ENCODE data around the gene POLE3.
"Not testable (repeated sequence)": the region's sequence is repeated elsewhere in the genome, so short reads cannot be mapped to it uniquely, and the experiment has no call there.

Gene POLE3

DNA sequence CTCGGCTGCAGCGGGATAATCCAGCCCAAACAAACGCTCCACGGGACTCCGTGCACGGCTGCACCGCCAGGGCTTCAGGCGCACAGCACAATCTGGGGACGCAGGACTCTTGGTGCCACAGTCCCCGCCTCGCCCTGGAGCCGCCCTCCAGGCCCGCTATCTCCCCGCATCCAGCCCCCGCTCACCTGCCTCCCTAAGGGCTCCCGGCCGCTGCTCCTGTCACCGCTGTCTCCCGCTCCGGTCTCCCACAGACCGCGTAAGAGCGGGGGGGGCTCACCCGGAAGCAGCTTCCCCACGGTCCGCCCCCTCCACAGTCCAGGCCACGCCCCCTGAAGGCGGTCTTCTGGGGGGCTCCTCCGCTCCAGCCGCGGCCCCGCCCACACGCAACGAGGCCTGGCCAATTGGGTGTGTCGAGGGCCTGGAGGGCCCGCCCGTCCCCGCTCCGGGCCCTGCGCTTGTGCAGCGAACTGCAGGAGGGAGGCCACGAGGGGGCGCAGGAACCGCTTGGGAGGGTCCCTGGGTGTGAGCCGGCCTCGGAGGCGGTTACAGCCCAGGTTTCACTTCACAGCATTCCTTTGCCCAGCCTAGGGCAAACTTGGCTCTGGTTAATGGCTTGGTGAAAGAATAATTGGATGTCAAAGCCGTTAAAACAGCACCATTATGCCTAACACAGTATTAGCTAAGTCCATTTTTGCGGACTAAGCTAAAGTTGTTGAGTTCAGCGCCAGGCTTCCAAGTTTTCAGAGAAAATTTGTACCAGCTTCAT lies 9.3 kb downstream of the POLE3 start, which contains the start of gene ALAD:
Gene ALAD, minus strand, starts transcription at position 258 of the 766 bp plus-strand sequence. CDS start 7,725 bp downstream, outside the sequence.
- DNase-seq: peak; percentile 95

DNA sequence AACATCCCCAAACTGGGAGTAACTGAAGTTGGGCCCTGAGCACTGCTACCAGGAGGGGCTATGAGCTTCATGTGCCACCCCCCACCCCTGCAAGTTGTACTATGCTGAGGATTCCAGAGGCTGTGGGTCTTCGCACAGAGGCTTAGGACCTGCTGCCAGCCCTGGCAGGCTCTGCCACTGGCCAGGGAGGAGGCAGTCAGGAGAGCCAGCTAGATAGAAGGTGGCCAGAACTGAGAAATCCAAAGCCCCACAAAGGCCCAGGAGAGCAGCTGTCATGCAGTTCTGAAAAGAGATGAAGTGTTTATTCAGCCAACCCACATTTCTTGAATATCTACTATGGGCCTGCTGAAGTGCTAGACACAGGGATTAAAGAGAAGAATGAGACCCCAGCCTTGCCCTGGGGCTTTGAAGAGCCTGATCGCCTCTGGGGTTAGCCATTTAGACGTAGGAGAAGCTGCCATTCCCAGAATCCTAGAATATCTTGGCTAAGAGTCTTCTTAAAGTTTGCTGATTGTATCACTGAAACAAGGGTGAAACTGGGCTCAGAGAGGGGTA lies 10.8 kb downstream of the POLE3 start:
- DNase-seq: no peak

- no peak for DNase-seq
Observed at GRCh38 chr9:113398796-113399195, 11.7 kb downstream of the POLE3 start.

DNA sequence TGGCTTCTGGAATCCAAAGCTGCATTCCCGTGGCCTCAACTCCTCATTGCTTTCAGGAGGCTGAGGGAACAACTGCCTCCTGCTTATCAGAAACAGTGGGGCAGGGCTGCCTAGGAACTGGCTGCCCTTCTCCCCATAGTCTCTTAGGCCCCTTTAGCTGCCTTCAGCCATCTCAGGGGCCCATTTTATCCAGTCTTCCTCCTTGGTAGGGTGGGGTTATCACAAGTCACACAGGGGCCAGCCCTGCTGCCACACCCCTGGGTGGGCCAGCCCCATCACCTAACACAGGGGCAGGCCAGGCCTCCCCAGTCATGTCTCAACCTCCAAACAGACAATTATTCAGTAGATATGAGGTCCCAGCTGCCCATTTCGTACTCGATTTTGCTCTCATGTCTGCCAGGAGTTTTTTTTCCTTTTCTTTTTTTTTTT lies 13.3 kb downstream of the POLE3 start:
- DNase-seq: no peak

GRCh38 chr9:113395000-113395861 lies 15.2 kb downstream of the POLE3 start:
- no peak for DNase-seq

DNA sequence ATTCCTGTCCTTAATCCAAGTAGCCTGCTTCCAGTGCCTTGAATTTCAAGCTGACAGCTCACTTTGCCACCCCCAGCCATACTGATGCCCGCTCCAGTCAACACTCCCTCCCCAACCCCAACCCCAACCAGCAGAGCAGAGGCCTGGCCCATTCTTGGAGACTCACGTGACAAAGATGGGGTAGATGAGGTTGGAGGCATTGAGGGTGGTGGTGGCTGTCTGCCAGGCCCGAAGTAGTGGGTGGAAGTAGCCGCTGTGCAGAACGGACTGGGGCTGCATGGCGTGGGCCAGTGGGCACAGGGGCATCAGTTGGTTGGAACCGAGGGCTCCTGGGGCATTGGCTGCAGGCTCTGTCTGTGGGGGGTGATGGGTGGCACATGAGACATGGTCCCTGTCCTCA lies 17.2 kb downstream of the POLE3 start:
- no peak for DNase-seq

DNA sequence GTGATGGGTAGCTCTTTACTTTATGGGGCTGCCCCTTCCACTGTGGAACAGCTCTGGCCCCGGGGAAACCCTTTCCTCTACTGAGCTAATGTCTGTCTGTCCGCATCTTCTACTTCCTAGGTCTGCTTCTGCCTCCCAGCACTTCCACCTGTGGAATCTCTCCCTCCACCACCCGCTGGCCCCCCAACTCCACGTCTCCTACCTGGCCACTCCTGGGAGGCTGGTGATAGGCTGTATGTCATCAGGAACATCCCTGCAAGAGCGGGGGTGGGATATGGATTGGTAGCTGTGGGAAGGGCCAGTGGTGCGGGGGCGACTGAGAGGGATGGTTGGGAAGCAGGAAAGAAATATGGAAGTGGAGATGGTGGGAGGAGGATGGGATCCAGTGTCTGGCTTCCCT lies 18.6 kb downstream of the POLE3 start:
- no peak for DNase-seq

- DNase-seq: no peak
Observed at GRCh38 chr9:113390192-113390960, 20.1 kb downstream of the POLE3 start.

DNA sequence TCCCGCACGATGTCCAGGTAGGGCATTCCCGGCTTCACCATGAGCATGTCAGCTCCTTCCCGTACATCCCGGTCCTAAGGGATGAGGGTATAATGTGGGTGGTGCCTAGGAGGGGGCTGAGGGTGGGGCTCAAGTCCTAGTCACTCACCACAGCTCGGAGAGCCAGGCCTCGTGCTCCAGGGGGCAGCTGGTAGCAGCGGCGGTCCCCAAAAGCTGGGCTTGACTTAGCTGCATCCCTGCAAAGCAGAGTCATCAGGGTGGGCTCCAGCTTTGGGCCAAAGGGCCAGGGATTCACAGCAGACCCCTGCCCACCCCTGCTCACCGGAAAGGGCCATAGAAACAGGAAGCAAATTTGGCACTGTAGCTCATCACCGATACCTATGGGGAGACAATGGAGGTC lies 21.0 kb downstream of the POLE3 start:
- no peak for DNase-seq

DNA sequence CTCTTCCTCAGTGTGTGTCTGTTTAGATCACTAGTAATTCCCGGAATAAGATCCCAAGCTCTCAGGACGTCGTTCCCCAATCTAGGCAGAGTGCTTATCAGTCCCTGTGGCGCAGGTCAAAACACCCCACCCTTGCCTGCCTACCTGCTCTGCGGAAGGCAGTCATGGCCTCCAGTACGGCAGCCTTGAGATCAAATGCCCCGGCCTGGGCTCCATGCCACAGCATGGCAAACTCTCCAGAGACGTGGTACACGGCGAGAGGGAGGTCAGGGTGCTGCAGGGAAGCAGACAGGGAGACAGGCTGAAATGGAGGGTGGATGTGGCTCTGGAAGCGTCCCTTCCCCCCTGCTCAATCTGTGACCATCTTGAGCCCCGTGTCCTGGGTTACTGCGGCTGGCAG lies 21.6 kb downstream of the POLE3 start:
- DNase-seq: no peak

GRCh38 chr9:113387560-113388230 lies 22.8 kb downstream of the POLE3 start:
- no peak for DNase-seq

DNA sequence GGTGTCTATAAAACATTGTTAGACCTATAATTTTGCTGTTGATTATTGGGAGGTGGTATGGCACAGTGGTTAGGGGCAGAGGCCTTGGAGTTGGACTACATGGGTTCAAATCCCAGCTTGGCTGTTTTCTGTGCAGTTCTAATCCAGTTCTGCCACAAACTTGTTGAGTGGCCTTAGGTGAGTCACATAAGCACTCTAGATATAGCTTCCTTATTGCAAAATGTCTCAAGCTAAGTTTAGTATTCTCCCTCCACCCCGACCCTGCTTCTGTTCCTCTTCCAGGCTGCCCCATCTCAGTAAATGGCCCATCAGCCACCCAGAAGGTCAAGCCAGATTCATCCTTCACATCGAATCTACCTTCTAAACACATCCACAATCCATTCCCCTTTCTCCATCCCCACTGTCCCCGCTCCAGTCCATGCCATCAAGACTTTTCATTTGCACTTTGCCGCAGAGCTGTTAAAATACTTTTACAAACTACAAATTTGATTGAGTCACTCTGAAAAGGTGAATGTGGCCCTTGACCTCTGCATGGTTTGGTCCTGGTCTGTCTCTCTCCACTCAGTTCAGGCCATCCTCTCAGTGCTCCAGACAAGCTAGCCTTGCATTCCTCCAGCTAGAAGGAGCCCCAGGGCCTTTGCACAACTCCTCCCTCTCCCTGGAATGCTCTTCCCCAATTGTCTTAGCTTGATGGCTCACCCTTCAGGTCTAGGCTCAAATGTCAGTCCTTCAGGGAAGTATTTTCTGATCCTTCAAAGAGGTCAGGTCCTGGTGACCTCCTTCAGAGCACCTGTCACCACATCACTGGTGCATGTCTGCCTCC lies 23.7 kb downstream of the POLE3 start:
- no peak for DNase-seq

- DNase-seq: no peak
Observed at GRCh38 chr9:113381909-113382411, 28.5 kb downstream of the POLE3 start.

- DNase-seq: not testable (repeated sequence)
Observed at GRCh38 chr9:113381441-113381840, 29.0 kb downstream of the POLE3 start.

DNA sequence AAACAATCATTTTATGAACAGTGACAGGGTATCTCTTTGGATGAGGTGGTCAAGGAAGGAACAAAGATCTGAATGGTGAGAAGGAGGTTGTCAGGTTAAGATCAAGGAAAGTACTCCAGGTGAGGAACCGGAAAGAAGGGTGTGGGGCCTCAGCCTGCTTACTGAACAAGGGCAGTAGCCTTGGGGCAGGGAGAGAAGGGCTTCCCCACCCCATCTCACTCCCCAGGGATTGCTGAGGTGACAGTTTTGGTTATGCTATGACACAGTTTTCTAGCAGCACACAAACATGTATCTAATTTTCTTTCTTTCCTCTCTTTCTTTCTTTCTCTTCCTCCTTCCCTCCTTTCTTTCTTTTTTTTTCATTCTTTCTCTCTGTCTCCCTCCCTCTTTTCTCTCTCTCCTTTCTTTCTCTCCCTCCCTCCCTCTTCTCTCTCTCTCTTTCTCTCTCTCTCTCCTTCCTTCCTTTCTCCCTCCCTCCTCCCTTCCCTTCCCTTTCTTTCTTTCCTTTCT lies 29.6 kb downstream of the POLE3 start:
- no peak for DNase-seq

- not testable (repeated sequence) for DNase-seq
Observed at GRCh38 chr9:113379829-113380210, 30.7 kb downstream of the POLE3 start.

DNA sequence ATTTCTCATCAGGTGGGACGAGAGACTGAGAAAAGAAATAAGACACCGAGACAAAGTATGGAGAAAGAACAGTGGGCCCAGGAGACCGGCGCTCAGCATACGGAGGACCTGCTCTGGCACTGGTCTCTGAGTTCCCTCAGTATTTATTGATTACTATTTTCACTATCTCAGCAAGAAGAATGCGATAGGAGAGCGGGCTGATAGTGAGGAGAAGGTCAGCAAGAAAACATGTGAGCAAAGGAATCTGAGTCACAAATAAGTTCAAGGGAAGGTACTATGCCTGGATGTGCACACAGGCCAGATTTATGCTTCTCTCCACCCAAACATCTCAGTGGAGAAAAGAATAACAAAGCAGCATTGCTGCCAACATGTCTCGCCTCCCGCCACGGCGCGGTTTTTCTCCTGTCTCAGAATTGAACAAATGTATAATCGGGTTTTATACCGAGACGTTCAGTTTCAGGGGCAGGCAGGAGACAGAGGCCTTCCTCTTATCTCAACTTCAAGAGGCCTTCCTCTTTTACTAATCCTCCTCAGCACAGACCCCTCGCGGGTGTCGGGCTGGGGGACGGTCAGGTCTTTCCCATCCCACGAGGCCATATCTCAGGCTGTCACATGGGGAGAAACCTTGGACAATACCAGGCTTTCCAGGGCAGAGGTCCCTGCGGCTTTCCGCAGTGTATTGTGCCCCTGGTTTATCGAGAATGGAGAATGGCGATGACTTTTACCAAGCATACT lies 31.2 kb downstream of the POLE3 start:
- not testable (repeated sequence) for DNase-seq

DNA sequence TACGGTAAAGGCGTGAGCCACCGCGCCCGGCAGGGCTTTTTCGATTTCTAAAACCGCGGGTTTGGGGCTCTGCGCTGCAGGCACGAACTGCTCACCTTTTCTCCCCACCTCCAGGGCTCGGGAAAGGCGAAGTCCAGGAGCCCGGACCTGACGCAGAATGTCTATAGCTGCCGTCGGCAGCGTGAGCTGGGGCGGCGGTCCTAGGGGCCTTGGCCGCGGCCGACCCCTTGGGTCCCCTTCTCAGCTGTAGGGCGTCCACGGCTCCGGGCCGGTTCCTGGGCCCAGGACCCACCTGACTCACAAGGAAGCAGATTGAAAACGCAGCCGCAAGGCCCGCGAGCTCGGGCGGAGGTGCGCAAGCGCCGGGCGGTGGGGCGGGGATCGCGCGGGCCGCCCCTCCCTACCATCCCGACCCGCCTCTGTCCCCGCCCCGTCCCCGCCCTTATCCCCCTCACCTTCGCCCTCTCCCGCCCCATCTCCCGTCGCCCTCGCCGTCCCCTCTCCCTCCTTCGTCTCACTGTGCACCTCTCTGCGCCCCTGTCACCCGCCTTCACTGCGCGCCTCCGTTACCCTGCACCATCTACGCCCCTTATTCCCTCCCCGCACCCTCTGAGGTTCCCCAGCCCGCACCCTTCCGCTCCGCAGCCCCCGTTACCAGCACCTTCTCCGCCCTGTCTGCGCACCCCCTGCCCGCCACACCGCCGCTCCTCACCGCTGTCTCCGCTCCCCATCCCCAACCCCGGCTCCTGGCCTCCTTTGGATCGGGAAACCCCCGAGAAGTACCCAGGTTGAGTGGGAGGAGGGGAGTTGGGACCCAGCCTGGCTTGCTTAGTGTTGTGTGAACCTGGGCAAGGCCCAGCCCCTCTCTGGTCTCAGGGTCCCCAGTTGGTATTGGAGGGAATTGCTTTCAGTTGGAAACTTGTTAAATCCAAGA lies 33.6 kb downstream of the POLE3 start, which contains the start of gene HDHD3:
Gene HDHD3, minus strand, starts transcription at position 353 of the 934 bp plus-strand sequence. CDS start 2,632 bp downstream, outside the sequence.
- peak in 1 of 2 experiments; percentile 41 for DNase-seq

Measured in cerebellar nuclear complex (tissue), 1 donor.